OCI-M1 (cell line): ENCODE data around the gene SLC43A1.

Experiments
- DNase-seq: peaks from one replicate; lab custom pipeline; 2025; lab: John Stamatoyannopoulos, UW

Gene SLC43A1

DNA sequence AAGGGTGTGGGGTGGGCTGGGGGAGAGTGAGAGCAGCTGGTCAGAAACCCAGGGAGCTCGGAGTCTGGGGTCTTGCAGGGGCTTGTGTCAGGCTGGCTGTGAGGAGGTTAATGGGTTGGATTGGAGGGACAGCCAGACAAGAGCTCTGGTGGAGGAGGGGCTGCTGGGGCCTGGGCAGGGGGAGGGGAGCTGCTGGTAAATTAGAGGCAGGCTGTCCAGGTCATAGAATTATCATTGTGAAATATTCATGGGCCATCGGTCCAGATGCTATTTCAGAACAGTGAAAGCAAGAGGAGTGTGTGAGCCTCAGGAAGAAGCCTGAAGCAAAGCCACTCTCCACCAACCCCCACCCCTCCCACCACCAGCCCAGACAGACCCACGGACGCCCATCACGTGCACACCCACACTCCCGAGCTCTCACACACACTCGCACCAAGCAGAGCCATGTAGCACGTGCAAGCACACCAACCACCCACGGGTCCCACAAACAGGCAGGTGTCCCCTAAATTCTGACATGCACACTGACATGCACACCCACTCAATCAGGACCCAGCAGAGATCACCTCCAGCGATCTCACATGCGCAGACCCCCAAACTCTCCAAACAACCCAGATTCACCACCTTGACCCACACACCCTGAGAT lies 36.4 kb downstream of the SLC43A1 start:
- DNase-seq, result no peak

DNA sequence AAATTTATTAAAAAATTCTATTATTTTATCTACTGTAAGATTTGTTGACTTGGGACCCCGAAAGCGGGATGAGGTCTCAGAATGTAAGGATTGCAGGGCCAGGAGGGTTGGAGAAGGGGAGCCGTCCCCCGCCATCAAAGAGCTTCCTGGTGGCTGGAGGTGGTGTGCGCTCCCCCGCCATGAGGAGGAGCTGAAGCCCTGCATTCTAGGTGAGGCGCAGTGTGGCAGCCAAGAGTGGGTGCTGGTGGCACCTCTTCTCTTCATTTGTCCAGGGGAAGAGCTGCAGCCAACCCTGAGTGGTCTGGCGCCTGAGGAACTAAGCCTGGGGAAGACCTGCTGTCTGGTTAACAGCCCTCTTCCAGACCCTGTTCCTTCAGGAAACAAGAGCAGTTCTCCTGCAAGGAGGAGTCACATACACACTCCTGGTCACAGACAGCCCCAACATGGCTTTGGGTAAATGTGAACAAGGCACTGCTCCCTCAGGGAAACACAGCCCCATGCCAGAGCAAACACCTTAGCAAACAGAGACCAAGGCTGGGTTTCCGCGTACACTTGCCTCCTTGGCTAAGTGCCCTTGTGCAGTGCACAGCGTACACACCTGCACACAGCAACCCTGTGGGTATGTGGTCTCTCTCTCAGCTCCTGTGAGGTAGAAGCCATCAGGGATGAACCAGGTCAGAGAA lies 37.9 kb downstream of the SLC43A1 start:
- no peak for DNase-seq

DNA sequence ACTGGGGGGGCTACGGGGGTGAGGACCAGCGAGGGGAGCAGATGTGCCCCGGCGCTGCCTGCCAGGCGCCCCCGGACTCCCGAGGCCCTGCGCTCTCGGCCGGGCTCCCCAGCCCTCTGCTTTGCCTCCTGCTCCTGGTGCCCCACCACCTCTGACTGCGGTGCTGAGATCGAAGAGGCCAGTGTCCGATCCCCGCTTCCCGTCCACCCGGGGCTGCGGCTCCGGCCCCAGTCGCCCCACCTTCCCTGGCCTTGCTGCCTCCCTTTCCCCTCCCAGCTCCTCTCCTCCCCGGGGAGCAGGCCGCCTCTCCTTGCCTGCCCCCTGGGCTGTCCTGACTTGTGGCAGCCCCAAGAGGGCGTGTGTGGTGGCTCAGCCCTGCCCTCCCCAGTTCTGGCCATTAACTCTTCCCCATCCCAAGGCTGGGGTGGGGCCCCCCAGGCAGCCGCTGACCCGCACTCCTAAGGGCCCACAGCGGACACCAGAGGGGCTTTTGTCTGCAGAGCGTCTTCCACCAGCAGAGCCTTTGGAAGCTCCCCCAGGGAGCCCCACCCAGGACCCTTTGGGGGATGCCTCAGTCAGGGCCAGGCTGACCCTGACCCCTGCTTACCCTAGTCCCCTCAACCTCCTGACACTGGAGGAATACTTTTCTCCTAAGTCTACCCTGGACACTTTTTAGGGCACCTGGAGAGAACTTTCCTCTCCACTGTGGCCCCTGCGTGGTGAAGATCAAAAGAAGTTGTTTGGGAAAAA lies 38.6 kb downstream of the SLC43A1 start:
- no peak for DNase-seq

DNA sequence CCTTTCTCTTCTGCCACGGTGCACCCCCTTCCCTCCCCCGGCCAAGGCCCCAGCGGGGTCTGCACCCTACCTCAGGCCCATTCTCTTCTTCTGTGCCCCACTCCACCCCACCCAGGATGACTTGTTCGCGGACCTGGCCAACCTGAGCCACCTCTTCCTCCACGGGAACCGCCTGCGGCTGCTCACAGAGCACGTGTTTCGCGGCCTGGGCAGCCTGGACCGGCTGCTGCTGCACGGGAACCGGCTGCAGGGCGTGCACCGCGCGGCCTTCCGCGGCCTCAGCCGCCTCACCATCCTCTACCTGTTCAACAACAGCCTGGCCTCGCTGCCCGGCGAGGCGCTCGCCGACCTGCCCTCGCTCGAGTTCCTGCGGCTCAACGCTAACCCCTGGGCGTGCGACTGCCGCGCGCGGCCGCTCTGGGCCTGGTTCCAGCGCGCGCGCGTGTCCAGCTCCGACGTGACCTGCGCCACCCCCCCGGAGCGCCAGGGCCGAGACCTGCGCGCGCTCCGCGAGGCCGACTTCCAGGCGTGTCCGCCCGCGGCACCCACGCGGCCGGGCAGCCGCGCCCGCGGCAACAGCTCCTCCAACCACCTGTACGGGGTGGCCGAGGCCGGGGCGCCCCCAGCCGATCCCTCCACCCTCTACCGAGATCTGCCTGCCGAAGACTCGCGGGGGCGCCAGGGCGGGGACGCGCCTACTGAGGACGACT lies 39.3 kb downstream of the SLC43A1 start:
- DNase-seq, result no peak

DNA sequence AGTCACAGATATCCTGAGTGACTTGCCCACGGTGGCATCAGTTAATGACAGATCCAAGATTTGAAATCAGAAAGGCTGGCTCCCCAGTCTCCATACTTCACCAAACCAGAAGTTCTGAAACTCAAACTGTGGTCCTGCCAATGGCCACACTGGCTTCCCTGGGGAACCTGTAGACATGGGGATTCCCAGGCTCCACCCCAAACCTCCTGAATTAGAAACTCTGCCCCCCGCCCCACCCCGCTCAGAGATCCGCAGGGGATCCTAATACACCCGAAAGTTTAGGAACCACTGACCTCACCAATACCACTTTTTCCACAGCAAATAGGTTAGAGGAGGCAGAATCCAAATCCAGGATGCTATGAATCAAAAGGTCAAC lies 39.8 kb downstream of the SLC43A1 start:
- no peak for DNase-seq

DNA sequence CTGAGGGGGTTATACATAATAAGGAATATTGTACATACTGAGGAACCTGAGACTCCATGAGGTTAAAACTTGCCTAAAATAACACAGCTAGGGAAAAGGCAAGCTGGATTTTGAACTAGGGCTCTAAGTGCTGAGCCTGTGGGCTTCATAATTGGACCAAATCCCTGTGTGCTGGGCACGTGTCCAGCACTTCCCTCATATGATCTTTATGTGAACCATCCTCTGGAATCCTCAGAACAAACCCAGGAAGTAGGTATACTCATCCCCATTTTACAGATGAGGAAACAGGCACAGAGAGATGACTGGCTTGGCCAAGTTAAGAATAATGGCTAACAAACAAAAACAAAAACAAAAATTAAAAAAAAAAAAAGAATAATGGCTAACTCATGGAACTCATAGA lies 40.3 kb downstream of the SLC43A1 start:
- DNase-seq, result no peak

DNA sequence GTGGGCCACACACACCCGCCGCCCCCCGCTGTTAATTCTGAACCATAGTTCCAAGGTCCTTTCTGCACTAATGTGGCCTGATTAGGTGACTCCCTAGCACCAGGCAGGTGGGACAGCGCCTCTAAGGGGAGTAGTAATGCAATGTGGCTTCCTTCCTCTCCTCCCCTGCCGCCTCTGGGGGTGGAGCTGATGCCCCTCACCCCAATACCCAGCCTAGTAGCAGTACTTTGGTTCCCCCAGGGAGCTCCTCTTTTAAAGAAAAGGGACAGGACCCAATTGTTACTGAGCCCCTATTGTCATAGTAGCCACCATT lies 40.7 kb downstream of the SLC43A1 start:
- DNase-seq, result no peak

DNA sequence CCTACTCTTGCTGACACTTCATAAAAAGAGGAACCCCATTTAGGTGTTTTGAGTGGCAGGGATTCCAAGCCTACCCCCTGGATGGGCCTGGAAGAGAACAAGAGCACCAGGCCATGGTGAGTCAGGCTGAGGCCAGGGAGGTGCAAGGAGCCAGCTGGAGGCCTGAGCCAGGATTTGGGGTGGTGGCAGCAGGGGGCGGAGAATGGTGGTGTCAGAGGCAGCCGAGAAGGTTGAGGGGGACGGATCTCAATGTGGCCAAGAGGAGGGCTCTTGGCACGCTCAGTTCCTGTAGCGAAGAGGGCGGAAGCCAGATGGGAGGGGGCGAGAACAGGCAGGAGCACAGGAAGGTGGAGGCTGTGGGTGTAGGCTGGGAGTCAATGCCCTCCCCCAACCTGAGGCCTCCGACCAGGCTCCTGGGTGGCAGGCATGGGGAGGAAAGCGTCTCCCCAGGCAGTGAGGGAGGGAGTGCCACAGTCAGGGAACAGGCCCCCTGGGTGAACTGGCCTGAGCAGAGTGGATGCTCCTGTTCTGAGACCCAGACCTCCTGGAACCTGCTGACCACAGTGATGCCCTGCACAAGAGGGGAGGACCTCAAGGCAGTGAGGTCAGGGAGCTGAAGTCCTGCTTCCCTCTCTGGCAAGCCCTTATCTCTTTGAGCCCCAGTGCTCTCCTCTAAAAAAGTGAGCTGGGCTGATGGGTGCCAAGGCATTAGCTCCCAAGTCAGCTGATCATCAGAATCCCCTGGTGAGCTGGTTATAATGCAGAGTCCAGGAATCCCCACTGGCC lies 41.3 kb downstream of the SLC43A1 start:
- peak; percentile 62 for DNase-seq

DNA sequence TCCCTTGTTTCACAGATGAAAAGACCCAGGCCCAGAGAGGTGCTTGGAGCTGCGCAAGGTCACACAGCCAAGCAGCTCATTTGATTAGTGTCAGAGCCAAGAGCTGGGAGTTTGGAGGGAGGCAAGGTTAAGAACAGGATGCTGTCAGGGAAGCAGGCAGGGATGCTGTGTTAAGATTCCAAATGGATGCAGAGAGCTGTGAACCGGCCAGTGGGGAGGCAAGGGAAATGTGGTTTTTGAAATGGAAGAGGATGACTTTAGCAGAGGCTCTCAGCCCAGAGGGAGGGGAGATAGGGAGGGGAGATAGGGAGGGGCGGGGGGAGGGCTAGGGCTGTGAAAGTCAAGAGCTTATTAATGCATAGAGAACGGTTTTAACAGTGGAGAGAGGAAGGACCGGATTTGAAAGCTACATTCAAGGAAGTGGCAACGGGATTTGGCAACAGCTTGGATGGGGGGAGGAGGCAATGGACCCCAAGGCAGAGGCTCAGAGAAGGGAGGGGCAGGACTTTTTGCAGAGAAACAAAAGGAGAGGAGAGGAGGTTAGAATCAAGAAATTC lies 42.1 kb downstream of the SLC43A1 start:
- peak; percentile 80 for DNase-seq

DNA sequence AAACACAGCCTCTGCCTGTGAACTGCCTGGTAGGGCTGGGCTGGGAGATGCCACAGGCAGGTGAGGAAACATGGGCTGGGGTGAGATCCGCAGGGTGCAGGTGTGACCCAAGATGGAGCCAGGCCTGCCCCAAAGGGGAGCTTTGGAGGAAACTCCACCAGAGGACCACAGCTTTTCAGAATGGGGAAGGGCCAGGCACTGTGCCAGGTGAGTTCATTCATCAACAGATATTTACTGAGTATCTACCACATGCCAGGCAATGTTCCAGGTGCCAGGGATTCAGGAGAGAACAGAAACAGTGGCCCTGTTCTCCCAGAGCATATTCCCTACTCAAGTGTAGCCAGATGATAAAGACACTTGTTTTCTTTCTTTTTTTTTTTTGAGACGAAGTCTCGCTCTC lies 44.0 kb downstream of the SLC43A1 start:
- DNase-seq, result no peak

DNA sequence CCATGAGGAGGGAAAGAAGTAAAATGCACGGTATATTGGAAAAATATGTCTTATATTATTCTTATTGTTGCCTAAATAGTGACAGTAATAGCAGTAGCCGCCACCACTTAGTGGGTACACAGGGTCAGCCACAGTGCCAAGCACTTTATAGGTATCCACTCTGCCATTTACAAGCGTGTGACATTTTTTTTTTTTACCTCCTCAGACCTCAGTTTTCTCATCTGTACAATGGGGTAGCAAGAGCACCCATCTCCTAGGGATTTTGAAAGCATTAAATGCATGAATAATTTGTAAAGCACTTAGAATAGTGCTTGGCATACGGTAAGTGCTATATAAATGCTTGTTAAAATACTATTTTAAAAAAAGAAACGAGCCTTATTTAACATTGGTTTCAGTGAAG lies 46.2 kb downstream of the SLC43A1 start:
- DNase-seq, result no peak

DNA sequence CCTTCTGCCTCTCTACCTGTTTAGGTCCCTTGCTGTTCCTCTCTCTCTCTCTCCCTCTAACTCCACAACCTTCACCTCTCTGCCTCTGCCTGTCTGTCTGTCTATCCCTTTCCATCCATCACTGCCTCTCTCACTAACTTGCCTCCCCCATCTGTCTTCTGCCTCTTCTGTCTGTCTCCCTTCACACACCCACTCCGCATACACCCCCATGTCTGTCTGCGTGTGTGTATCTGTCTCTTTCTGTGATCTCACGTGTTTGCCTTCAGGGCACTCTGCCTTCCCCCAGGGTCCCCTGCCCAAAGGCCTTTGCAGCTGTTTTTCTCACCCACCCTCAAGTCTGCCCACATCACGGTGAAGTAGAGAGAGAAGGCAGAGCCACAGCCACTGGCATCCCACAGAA lies 47.2 kb downstream of the SLC43A1 start:
- no peak for DNase-seq

DNA sequence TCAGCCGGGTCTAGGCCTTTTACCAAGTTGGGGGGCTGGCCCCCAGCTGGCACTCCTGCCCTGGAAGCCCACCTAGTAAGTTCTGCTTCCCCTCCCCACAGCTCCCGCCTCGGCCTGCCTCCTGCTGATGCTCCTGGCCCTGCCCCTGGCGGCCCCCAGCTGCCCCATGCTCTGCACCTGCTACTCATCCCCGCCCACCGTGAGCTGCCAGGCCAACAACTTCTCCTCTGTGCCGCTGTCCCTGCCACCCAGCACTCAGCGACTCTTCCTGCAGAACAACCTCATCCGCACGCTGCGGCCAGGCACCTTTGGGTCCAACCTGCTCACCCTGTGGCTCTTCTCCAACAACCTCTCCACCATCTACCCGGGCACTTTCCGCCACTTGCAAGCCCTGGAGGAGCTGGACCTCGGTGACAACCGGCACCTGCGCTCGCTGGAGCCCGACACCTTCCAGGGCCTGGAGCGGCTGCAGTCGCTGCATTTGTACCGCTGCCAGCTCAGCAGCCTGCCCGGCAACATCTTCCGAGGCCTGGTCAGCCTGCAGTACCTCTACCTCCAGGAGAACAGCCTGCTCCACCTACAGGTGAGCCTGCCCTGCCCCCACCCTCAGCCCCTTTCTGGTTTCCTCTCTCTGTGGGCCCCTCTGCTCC lies 47.9 kb downstream of the SLC43A1 start:
- no peak for DNase-seq

DNA sequence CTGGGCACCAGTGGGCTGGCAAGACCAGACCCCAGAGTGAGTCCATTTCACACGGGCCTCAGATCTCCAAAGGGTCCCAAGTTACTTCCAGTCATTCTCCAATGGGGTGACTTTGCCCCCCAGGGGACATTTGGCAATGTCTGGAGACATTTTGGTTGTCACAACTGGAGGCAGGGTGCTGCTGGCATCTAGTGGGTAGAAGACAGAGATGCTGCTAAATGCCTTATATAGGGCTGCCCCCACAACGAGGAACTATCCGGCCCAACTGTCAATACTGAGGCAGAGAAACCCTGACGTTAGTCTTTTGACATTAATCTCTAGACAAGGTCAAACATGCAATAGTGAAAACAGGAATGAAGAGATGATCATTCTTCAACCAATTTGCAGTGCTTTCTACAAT lies 48.8 kb downstream of the SLC43A1 start:
- no peak for DNase-seq

DNA sequence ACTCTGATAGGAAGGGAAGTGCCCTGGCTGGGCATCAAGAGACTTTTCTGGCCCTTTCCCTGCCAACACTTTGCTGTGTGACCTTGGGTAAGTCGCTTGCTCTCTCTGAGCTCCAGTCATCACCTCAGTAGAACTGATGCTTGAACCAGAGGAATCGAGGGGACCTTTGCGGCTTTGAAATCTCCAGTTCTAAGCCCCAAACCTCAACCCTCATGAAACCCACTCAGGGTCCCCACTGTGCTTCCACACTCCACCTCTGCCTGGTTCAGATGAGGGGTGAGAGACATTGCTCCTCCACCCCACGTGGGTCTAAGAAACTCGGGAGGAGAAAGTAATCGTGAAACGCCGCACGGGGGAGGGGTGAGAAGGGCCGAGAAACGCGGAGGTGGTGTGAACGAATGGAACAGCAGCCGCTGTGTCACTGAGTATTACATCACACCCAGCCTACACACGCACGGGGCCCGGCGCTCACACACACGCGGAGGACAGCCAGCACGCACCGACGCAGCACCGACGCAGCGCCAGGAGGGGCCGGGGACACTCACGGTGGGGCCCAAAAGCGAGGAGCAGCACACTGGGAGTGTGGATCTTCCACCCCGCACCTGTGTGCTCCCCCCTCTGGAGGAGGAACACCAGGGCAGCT lies 50.8 kb downstream of the SLC43A1 start:
- no peak for DNase-seq

DNA sequence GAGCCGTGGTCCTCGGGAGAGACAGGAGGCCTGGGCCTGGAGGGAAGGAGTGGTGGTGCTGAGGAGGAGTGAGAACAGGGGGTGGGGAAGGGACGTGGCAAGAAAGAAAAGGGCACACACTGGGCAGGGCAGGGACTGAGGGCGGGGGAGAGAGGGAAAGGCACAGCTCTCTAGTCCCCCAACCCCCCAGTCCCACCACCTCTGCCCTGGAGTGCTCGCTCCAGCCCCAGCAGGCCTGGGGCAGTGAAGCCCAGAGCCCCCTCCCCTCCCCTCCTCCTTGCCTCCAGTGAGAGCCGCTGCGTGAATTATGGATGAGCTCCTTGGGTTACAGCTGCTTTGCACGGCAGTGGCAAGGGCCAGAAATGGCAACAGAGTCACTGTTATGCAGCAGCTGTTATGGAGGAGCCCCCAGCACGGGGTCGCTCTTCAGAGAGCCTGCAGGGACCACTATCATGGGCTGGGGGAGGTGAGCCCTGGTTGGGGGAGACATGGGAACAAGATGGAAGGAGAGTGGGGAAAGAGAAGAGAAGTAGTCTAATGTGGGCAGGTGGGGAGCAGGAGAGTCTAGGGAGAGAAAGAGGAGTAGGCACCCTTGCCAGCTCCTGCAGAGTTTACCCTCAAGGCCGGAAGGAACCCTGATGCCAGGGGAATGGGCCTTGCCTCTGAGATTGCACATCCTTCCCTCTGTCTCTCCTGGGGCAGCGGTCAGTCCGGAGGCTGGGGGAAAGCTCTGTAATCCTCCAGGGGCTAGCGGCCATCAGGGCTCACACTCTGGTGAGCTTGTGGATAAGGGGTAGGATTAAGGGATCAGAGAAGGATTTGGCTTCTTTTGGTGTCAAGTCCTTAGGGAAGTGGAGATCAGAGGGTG lies 51.6 kb downstream of the SLC43A1 start:
- no peak for DNase-seq

DNA sequence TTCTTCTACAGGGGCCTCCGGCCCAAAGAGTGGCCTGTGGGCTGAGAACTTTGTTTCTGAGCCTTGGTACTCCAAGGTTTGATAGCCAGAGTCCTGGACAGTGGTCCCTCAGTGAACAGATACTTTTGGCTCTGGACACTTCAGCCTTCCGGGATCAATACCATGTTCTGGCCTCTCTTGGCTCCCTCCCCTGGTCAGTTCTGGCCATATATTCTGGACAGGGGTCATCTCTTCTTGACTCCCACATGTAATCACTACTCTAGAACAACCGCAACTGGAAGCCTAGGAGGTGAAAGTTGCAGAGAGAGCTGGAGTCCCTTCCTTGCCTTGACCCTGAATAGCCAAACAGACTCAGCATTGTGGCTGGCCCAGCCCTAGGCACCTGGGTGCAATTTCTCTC lies 52.9 kb downstream of the SLC43A1 start:
- DNase-seq, result no peak

DNA sequence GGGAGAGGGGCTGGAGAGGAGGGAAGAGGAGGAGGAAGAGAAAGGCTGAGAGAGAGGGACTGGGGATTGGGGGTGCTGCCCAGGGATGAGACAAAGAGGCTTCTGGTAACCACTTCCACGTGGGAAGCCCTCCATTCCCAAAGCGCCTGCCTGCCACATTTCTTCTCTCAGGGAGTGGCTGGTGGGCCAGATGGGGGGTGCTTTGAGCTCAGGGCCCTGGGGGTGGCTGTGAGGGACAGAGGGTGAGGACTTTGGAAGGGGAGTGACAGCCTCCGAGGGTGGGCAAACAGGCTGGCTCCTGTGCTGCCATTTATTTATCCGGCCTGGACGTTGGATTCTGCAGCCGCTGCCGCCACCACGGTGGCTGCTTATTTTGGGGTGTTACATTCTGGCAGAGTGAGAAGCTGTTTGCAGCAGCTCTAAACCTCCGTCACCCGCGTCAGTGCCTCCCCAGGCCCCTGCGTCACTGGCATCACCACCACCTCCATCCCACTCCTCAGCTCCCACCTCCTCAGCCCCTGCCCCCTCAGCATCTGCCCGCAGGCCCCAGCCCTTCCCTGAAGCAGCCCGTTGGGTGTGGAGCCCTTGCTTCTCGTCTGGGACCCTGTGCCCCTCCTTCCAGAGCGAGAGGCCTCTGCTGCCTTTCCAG lies 53.5 kb downstream of the SLC43A1 start:
- DNase-seq, result no peak
